Right atrium auricular region (tissue), 2 donors: Measurements from ENCODE around the gene MYOG. TPM values are rescaled to one million over a fixed set of nuclear protein-coding genes. Genes with fewer than 3 reads are reported as not detected.
A peak's percentile ranks its signal among the peaks of the same experiment; 100 is the strongest.

Experiments used
- DNase-seq: peaks from one replicate; pipeline ENCODE4 v3.0.0-alpha.2; 2019; ENCODE audit warnings: low spot score
- H3K27ac ChIP-seq, 2 donors: fragments of 200-600 bp; sonication (generic); 1 replicate in 1 of 2; 2 replicates in 1 of 2; pipeline ENCODE4 v1.5.1; 2016 to 2019
- H3K27me3 ChIP-seq, 2 donors: fragments of 200-600 bp; sonication (generic); one replicate each; pipeline versions ENCODE4 v1.5.1 to v1.6.0; 2017 to 2019
- H3K36me3 ChIP-seq: fragments of 200-600 bp; sonication (generic); one replicate; pipeline ENCODE4 v1.5.1; 2016
- H3K4me1 ChIP-seq, 2 donors: fragments of 200-600 bp; sonication (generic); one replicate each; pipeline versions ENCODE4 v1.5.1 to v1.6.0; 2017 to 2019
- H3K4me3 ChIP-seq, 2 donors: fragments of 200-600 bp; sonication (generic); 1 replicate in 1 of 2; 2 replicates in 1 of 2; pipeline ENCODE4 v1.5.1; 2017 to 2019; ENCODE audit warnings: mild to moderate bottlenecking in 1 of 2, moderate library complexity in 1 of 2
- H3K9me3 ChIP-seq, 2 donors: fragments of 200-600 bp; sonication (generic); one replicate each; pipeline ENCODE4 v1.5.1; 2019
- CTCF ChIP-seq, 2 donors: fragments of 200-600 bp; sonication (generic); IDR thresholded peaks; one replicate each; pipeline ENCODE4 v1.5.1; 2019; ENCODE audit warnings: antibody characterized with exemption in 2 of 2
- total RNA-seq, 2 donors: library from RNA; depleted of rRNA; stranded (reverse); fragments of >200 nt; gene quantifications; one replicate each; pipeline ENCODE4 v1.1.0, GENCODE V29; 2016

Gene MYOG
- total RNA-seq, 2 donors from 2014 or later: not detected

- no peak for TF ChIP-seq CTCF (IDR thresholded peaks at IDR 0.05)
- Histone ChIP-seq H3K36me3 (no peaks in the 10 kb centered on the region), H3K27me3 (no peaks in the 10 kb centered on the region), H3K27ac (no peak overlapping the region), H3K4me1 (peaks cover 0 to 10% of the 10 kb centered on the region in 2 donors), H3K9me3 (no peaks in the 10 kb centered on the region), H3K4me3 (no peak overlapping the region)
- DNase-seq: no peak
Measured at GRCh38 chr1:203074610-203075009, 11.2 kb downstream of the MYOG start.

- DNase-seq: no peak
- H3K27ac ChIP-seq: no peak overlapping the region
- H3K36me3 ChIP-seq: no peaks in the 10 kb centered on the region
- no peak overlapping the region for H3K4me3 ChIP-seq
- H3K27me3 ChIP-seq: no peaks in the 10 kb centered on the region
- H3K4me1 ChIP-seq: peaks cover 0 to 22% of the 10 kb centered on the region in 2 donors
- TF ChIP-seq CTCF (IDR thresholded peaks at IDR 0.05): no peak
- no peaks in the 10 kb centered on the region for H3K9me3 ChIP-seq
Measured at GRCh38 chr1:203073469-203073868, 12.3 kb downstream of the MYOG start.

- no peak for DNase-seq
- no peaks in the 10 kb centered on the region for H3K9me3 ChIP-seq
- H3K27me3 ChIP-seq: no peaks in the 10 kb centered on the region
- no peak overlapping the region for H3K4me3 ChIP-seq
- H3K27ac ChIP-seq: no peak overlapping the region
- no peak for TF ChIP-seq CTCF (IDR thresholded peaks at IDR 0.05)
- H3K4me1 ChIP-seq: peaks cover 0 to 27% of the 10 kb centered on the region in 2 donors
- no peaks in the 10 kb centered on the region for H3K36me3 ChIP-seq
Measured at GRCh38 chr1:203072911-203073310, 12.9 kb downstream of the MYOG start.

GRCh38 chr1:203072002-203072602, 13.7 kb downstream of the MYOG start:
- Histone ChIP-seq H3K27me3 (no peaks in the 10 kb centered on the region), H3K27ac (no peak overlapping the region), H3K36me3 (no peaks in the 10 kb centered on the region), H3K4me3 (no peak overlapping the region), H3K9me3 (no peaks in the 10 kb centered on the region), H3K4me1 (peaks cover 0 to 31% of the 10 kb centered on the region in 2 donors)
- DNase-seq: no peak
- no peak for TF ChIP-seq CTCF (IDR thresholded peaks at IDR 0.05)

GRCh38 chr1:203069030-203069747, 16.6 kb downstream of the MYOG start:
- Histone ChIP-seq H3K36me3 (no peaks in the 10 kb centered on the region), H3K9me3 (no peaks in the 10 kb centered on the region), H3K4me1 (peaks cover 0 to 27% of the 10 kb centered on the region in 2 donors), H3K27ac (peak overlapping the region; percentile 60 to 80), H3K27me3 (no peaks in the 10 kb centered on the region), H3K4me3 (no peak overlapping the region)
- TF ChIP-seq CTCF (IDR thresholded peaks at IDR 0.05): no peak
- DNase-seq: no peak
